GM19351 (cell line): ENCODE results near the gene SHFL.

Experiments
- ATAC-seq: cut with Tn5 transposase; IDR thresholded peaks from one replicate; pipeline ENCODE4 v1.9.1; 2021; ENCODE audit warnings: mild to moderate bottlenecking, moderate library complexity; ENCODE audit not compliant: unreplicated experiment

Gene SHFL

GRCh38 chr19:10087296-10088061 is 1.4 kb downstream of the SHFL start:
- ATAC-seq = no peak

GRCh38 chr19:10088949-10089554 is 2.9 kb downstream of the SHFL start:
- ATAC-seq = no peak

- ATAC-seq = no peak
Observed at GRCh38 chr19:10089801-10090375, 3.8 kb downstream of the SHFL start.

GRCh38 chr19:10091370-10091687 is 5.2 kb downstream of the SHFL start:
- no peak for ATAC-seq

- ATAC-seq = no peak
Observed at GRCh38 chr19:10091895-10092641, 6.0 kb downstream of the SHFL start.

- no peak for ATAC-seq
Observed at GRCh38 chr19:10092648-10093294, 6.7 kb downstream of the SHFL start.

GRCh38 chr19:10093295-10094186 is 7.4 kb downstream of the SHFL start:
- no peak for ATAC-seq

- ATAC-seq = no peak
Observed at GRCh38 chr19:10095622-10095947, 9.5 kb downstream of the SHFL start.

- peak; percentile 78 for ATAC-seq
Observed at GRCh38 chr19:10095948-10096614, 10.0 kb downstream of the SHFL start.

GRCh38 chr19:10096615-10096963 is 10.5 kb downstream of the SHFL start:
- no peak for ATAC-seq

GRCh38 chr19:10100163-10100785 is 14.2 kb downstream of the SHFL start:
- ATAC-seq = no peak

GRCh38 chr19:10102787-10103236 is 16.7 kb downstream of the SHFL start:
- ATAC-seq = no peak

- ATAC-seq = no peak
Observed at GRCh38 chr19:10104130-10104513, 18.0 kb downstream of the SHFL start.

- ATAC-seq = peak; percentile 48
Observed at GRCh38 chr19:10104665-10105508, 18.8 kb downstream of the SHFL start.

- no peak for ATAC-seq
Observed at GRCh38 chr19:10105509-10106099, 19.5 kb downstream of the SHFL start.

GRCh38 chr19:10106100-10106936 is 20.2 kb downstream of the SHFL start, which contains the start of gene PPAN:
TSS of gene PPAN (plus strand) at chr19:10106362. CDS start at chr19:10106395, 33 bp downstream.
- peak; percentile 48 for ATAC-seq

GRCh38 chr19:10107254-10107653 is 21.1 kb downstream of the SHFL start:
- ATAC-seq = no peak
